ENCODE results near the gene SCN3A. TPM values are rescaled to one million over a fixed set of nuclear protein-coding genes. Genes with fewer than 3 reads are reported as not detected.

The SCN3A gene
- total RNA-seq, 1 experiment from 2014 or later = not detected

GRCh38 chr2:165227571-165227970 is 23.7 kb upstream of the SCN3A start:
- intact Hi-C loops (cut with micrococcal nuclease; ENCODE audit: unreplicated experiment) = no loop called here
- ATAC-seq = no peak
- TF ChIP-seq SIN3A (IDR thresholded peaks at IDR 0.05; ENCODE audit: borderline replicate concordance, insufficient read depth, low read depth, low read length) = no peak
- no peak for TF ChIP-seq REST (IDR thresholded peaks at IDR 0.05; ENCODE audit: insufficient read depth in 1 of 2, low read depth in 2 of 2, low read length in 1 of 2)
- TF ChIP-seq POLR2AphosphoS5 (IDR thresholded peaks at IDR 0.05; ENCODE audit: low read depth, low read length) = no peak
- no peak for TF ChIP-seq CTCF (IDR thresholded peaks at IDR 0.05)
- no peak for TF ChIP-seq TCF7L2 (IDR thresholded peaks at IDR 0.05; ENCODE audit: low read depth, low read length)
- ChIA-PET CTCF (interaction anchor here (0.7 kb wide), 1 partner anchor 12 kb away, joined by 4 read pairs; the partner anchor contains the start of gene SCN2A), POLR2A (no interaction called here)
- H3K36me3 ChIP-seq (ENCODE audit: control insufficient read depth, insufficient read depth, low read length) = no peaks in the 10 kb centered on the region
- no peak overlapping the region for H3K27ac ChIP-seq (ENCODE audit: low read length)
- no peaks in the 10 kb centered on the region for H3K27me3 ChIP-seq (ENCODE audit: control insufficient read depth, insufficient read depth, low read length)
- H3K9me3 ChIP-seq (ENCODE audit: control insufficient read depth, insufficient read depth, low read depth, low read length) = no peaks in the 10 kb centered on the region
- DNase-seq (ENCODE audit: low read depth, low spot score) = no peak
- no TSS peak for BruUV-seq (replicated peaks)
- in situ Hi-C loops (cut with HindIII; ENCODE audit: low pct_unique_long_range_greater_than_20kb, low sequenced_read_pairs) = no loop called here
- H3K4me3 ChIP-seq (ENCODE audit: low read depth in 2 of 2, low read length in 2 of 2) = no peak overlapping the region
- no peaks in the 10 kb centered on the region for H3K4me1 ChIP-seq (ENCODE audit: control insufficient read depth, insufficient read depth, low read length)

GRCh38 chr2:165224941-165225340 is 21.1 kb upstream of the SCN3A start:
- no peak for TF ChIP-seq SIN3A (IDR thresholded peaks at IDR 0.05; ENCODE audit: borderline replicate concordance, insufficient read depth, low read depth, low read length)
- no peak for TF ChIP-seq TCF7L2 (IDR thresholded peaks at IDR 0.05; ENCODE audit: low read depth, low read length)
- TF ChIP-seq REST (IDR thresholded peaks at IDR 0.05; ENCODE audit: insufficient read depth in 1 of 2, low read depth in 2 of 2, low read length in 1 of 2) = no peak
- TF ChIP-seq POLR2AphosphoS5 (IDR thresholded peaks at IDR 0.05; ENCODE audit: low read depth, low read length) = no peak
- no peak for TF ChIP-seq CTCF (IDR thresholded peaks at IDR 0.05)
- H3K4me1 ChIP-seq (ENCODE audit: control insufficient read depth, insufficient read depth, low read length) = no peaks in the 10 kb centered on the region
- DNase-seq (ENCODE audit: low read depth, low spot score) (no peak), ATAC-seq (no peak)
- H3K36me3 ChIP-seq (ENCODE audit: control insufficient read depth, insufficient read depth, low read length) = no peaks in the 10 kb centered on the region
- intact Hi-C loops (cut with micrococcal nuclease; ENCODE audit: unreplicated experiment) (no loop called here), in situ Hi-C loops (cut with HindIII; ENCODE audit: low pct_unique_long_range_greater_than_20kb, low sequenced_read_pairs) (no loop called here)
- CTCF ChIA-PET = no interaction called here
- H3K9me3 ChIP-seq (ENCODE audit: control insufficient read depth, insufficient read depth, low read depth, low read length) = no peaks in the 10 kb centered on the region
- POLR2A ChIA-PET = no interaction called here
- no peaks in the 10 kb centered on the region for H3K27me3 ChIP-seq (ENCODE audit: control insufficient read depth, insufficient read depth, low read length)
- H3K4me3 ChIP-seq (ENCODE audit: low read depth in 2 of 2, low read length in 2 of 2) = no peak overlapping the region
- BruUV-seq (replicated peaks) = no TSS peak
- no peak overlapping the region for H3K27ac ChIP-seq (ENCODE audit: low read length)
